Endothelial cell of umbilical vein (primary cell): Measurements from ENCODE around the gene SOAT1. TPM values are rescaled to one million over a fixed set of nuclear protein-coding genes. Genes with fewer than 3 reads are reported as not detected.

ENCODE experiments used
- BruUV-seq: library from RNA; stranded (reverse); fragments of 400-500 nt; replicated peaks from 2 replicates; lab custom pipeline; 2021; lab: Mats Ljungman, UMichigan
- CTCF ChIA-PET: fragments of 300-600, 350-600 bp; sonication (Branson Sonifier 250); formaldehyde crosslinking; loops from one replicate; lab custom pipeline; 2021; ENCODE audit warnings: antibody characterized with exemption, inconsistent platforms; lab: Charles Lee
- POLR2A ChIA-PET: fragments of 300-600, 350-600 bp; sonication (Branson Sonifier 250); formaldehyde crosslinking; loops from one replicate; lab custom pipeline; 2021; ENCODE audit warnings: antibody characterized with exemption, inconsistent platforms; lab: Charles Lee
- DNase-seq: peaks from one replicate; pipeline ENCODE4 v3.0.0-alpha.2; 2011; ENCODE audit warnings: low read depth, low spot score
- FAIRE-seq: peaks from 2 replicates; lab custom pipeline; 2011; peaks lifted over from hg19 to GRCh38; lab: Jason Lieb, UNC
- H2AFZ ChIP-seq: 2 replicates; pipeline ENCODE4 v1.6.0; 2012; ENCODE audit warnings: low read depth, low read length, control low read depth, inconsistent platforms
- H3K27ac ChIP-seq: 2 replicates; pipeline ENCODE4 v1.5.1; 2011; ENCODE audit warnings: low read depth, mild to moderate bottlenecking, control low read depth, low read length, moderate library complexity; ENCODE audit not compliant: insufficient read depth
- H3K27me3 ChIP-seq, 2 experiments: 2 replicates each; pipeline versions ENCODE4 v1.6.0 to v1.6.1; 2011; ENCODE audit warnings: low read length in 2 of 2, mixed read lengths in 1 of 2; ENCODE audit not compliant: control insufficient read depth in 2 of 2, insufficient read depth in 2 of 2
- H3K36me3 ChIP-seq, 2 experiments: 2 replicates in 1 of 2; 3 replicates in 1 of 2; pipeline ENCODE4 v1.5.1; 2011; ENCODE audit warnings: low read length in 2 of 2, mild to moderate bottlenecking in 1 of 2, moderate library complexity in 1 of 2; ENCODE audit not compliant: control insufficient read depth in 2 of 2, insufficient read depth in 2 of 2; ENCODE audit errors: extremely low read depth in 1 of 2
- H3K4me1 ChIP-seq: 3 replicates; pipeline ENCODE4 v1.5.1; 2011; ENCODE audit warnings: mild to moderate bottlenecking, low read length; ENCODE audit not compliant: control insufficient read depth, insufficient read depth; ENCODE audit errors: extremely low read depth
- H3K4me2 ChIP-seq: 2 replicates; pipeline ENCODE4 v1.6.1; 2011; ENCODE audit warnings: low read length, control low read depth, mixed read lengths; ENCODE audit not compliant: insufficient read depth
- H3K4me3 ChIP-seq, 3 experiments: fragments of 200-600 bp in 1 of 3; sonication (generic), shearing (Covaris generic) in 1 of 3; replicated peaks in 1 of 3; 2 replicates each; pipeline ENCODE4 v1.5.1; 2011 to 2016; ENCODE audit warnings: control low read depth in 3 of 3, low read length in 3 of 3, mild to moderate bottlenecking in 2 of 3, inconsistent platforms in 1 of 3, low read depth in 1 of 3, moderate library complexity in 1 of 3; ENCODE audit not compliant: insufficient read depth in 1 of 3
- H3K79me2 ChIP-seq: 2 replicates; pipeline ENCODE4 v1.6.0; 2012; ENCODE audit warnings: low read length, inconsistent platforms; ENCODE audit not compliant: control insufficient read depth, insufficient read depth
- H3K9ac ChIP-seq: replicated peaks from 2 replicates; pipeline ENCODE3; 2011; ENCODE audit warnings: low read length, control low read depth; ENCODE audit not compliant: insufficient read depth; ENCODE audit errors: extremely low read depth
- H3K9me1 ChIP-seq: replicated peaks from 3 replicates; pipeline ENCODE4 v1.6.0; 2011; ENCODE audit warnings: mild to moderate bottlenecking, low read length; ENCODE audit not compliant: control insufficient read depth, insufficient read depth; ENCODE audit errors: extremely low read depth
- H3K9me3 ChIP-seq: replicated peaks from 2 replicates; pipeline ENCODE4 v1.5.1; 2012; ENCODE audit warnings: low read length, inconsistent platforms; ENCODE audit not compliant: control insufficient read depth, insufficient read depth
- H4K20me1 ChIP-seq: replicated peaks from 2 replicates; pipeline ENCODE3; 2011; ENCODE audit warnings: mild to moderate bottlenecking, low read length; ENCODE audit not compliant: control insufficient read depth, insufficient read depth; ENCODE audit errors: extremely low read depth
- CTCF ChIP-seq, 2 donors: IDR thresholded peaks; 1 replicate in 1 of 2; 2 replicates in 1 of 2; pipeline ENCODE4 v1.5.1; 2011; ENCODE audit warnings: low read length in 2 of 2, mild to moderate bottlenecking in 2 of 2, moderate library complexity in 2 of 2, control low read depth in 1 of 2, inconsistent platforms in 1 of 2, low read depth in 1 of 2; ENCODE audit not compliant: insufficient read depth in 1 of 2; ENCODE audit errors: extremely low read depth in 1 of 2
- EZH2 ChIP-seq: IDR thresholded peaks from 2 replicates; pipeline ENCODE4 v1.6.1; 2012; ENCODE audit warnings: borderline replicate concordance, low read depth, mild to moderate bottlenecking, moderate library complexity, low read length, inconsistent platforms; ENCODE audit not compliant: severe bottlenecking
- FOS ChIP-seq: IDR thresholded peaks from 2 replicates; pipeline ENCODE4 v1.6.1; 2011; ENCODE audit warnings: mild to moderate bottlenecking, low read length, moderate library complexity, borderline replicate concordance; ENCODE audit not compliant: insufficient read depth
- GATA2 ChIP-seq: IDR thresholded peaks from 2 replicates; pipeline ENCODE4 v1.7.0; 2011; ENCODE audit warnings: low read depth, mild to moderate bottlenecking, moderate library complexity, mixed read lengths, low read length; ENCODE audit not compliant: insufficient read length, insufficient read depth
- JUN ChIP-seq: IDR thresholded peaks from 2 replicates; pipeline ENCODE4 v1.6.1; 2011; ENCODE audit warnings: borderline replicate concordance, low read depth; ENCODE audit not compliant: insufficient read length, insufficient read depth
- MAX ChIP-seq: IDR thresholded peaks from 2 replicates; pipeline ENCODE4 v1.6.1; 2011; ENCODE audit not compliant: insufficient read depth, insufficient read length
- MYC ChIP-seq: IDR thresholded peaks from one replicate; pipeline ENCODE4 v1.6.1; 2011; ENCODE audit warnings: mild to moderate bottlenecking, low read depth, low read length
- POLR2A ChIP-seq: IDR thresholded peaks from 2 replicates; pipeline ENCODE4 v1.6.1; 2012; ENCODE audit warnings: low read depth, mild to moderate bottlenecking, control low read depth, low read length
- POLR2AphosphoS5 ChIP-seq: IDR thresholded peaks from 2 replicates; pipeline ENCODE4 v1.6.1; 2012; ENCODE audit warnings: low read depth, mild to moderate bottlenecking, control low read depth, low read length, moderate library complexity; ENCODE audit not compliant: insufficient read depth
- dilution Hi-C: fragments of 300-500 bp; cut with MboI; formaldehyde crosslinking; loops from one replicate; pipeline ENCODE4 v1.15.0; 2019; ENCODE audit warnings: low sequenced_read_pairs; ENCODE audit not compliant: extremely low pct_ligation_motif_present
- intact Hi-C: fragments of 100-400 bp; cut with micrococcal nuclease; formaldehyde crosslinking; loops from one replicate; pipeline ENCODE4 v1.10.0; 2022
- polyA plus RNA-seq, 4 experiments: library from polyadenylated mRNA; depleted of rRNA in 3 of 4; stranded (reverse) in 3 of 4; unstranded in 1 of 4; fragments of >200 nt; gene quantifications; 2 replicates each; pipeline versions ENCODE4 v1.2.1 to v1.2.3, GENCODE V29; 2011 to 2012; ENCODE audit warnings: missing spikeins in 1 of 4
- total RNA-seq: library from RNA; stranded (reverse); gene quantifications from 2 replicates; pipeline ENCODE4 v1.2.3, GENCODE V29; 2021

The SOAT1 gene
- total and polyA plus RNA-seq, 2 donors (not counting 3 experiments of a cell fraction or from before 2014, with no cell fraction given) = 14.0 to 38.2 TPM

- no peak for TF ChIP-seq POLR2AphosphoS5
- H3K4me3 ChIP-seq = no peak overlapping the region
- H3K4me2 ChIP-seq = no peak overlapping the region
- intact Hi-C loops = loop anchor here (10.0 kb wide), 1 partner anchor 351 kb away; no protein-coding TSS in a partner anchor
- POLR2A ChIA-PET = no interaction called here
- H3K27me3 ChIP-seq = no peaks in the 10 kb centered on the region
- BruUV-seq = no TSS peak
- dilution Hi-C loops = no loop called here
- no peaks in the 10 kb centered on the region for H3K9me1 ChIP-seq
- H3K36me3 ChIP-seq = no peaks in the 10 kb centered on the region
- no peaks in the 10 kb centered on the region for H4K20me1 ChIP-seq
- CTCF ChIA-PET = interaction anchor here (2.1 to 2.8 kb wide), 3 partner anchors 116 to 347 kb away, joined by 17 to 42 read pairs (median 24); no protein-coding TSS in a partner anchor
- H3K9ac ChIP-seq = no peak overlapping the region
- H3K9me3 ChIP-seq = no peaks in the 10 kb centered on the region
- no peaks in the 10 kb centered on the region for H3K79me2 ChIP-seq
- H3K4me1 ChIP-seq = peaks cover 8% of the 10 kb centered on the region
- DNase-seq = no peak
- H3K27ac ChIP-seq = no peak overlapping the region
- no peak for FAIRE-seq
- H2AFZ ChIP-seq = no peak overlapping the region
Observed at GRCh38 chr1:179253286-179253972, 40.2 kb upstream of the SOAT1 start.

DNA sequence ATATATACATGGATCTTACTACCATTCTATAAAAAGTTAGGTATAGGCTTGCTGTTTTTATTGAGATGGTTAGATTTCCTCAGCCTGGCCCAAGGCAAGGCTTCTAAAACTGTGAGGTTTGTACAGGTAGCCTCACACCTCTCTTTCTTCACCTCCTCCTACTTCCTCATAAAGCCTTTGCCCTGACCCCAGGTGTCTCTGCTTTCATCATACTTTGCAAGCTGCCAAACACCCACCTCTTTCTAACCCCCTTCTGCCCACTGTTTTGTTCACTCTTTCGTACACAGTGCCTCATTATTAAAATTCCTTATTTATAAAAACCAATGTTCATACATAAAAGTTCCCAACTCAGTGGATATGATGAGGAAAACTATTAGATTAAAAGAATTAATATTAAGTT, 31.4 kb upstream of the SOAT1 start:
- Histone ChIP-seq H3K27ac (no peak overlapping the region), H3K9me3 (no peaks in the 10 kb centered on the region), H3K4me3 (no peak overlapping the region), H3K4me2 (no peak overlapping the region), H4K20me1 (no peaks in the 10 kb centered on the region), H2AFZ (no peak overlapping the region), H3K79me2 (no peaks in the 10 kb centered on the region), H3K9ac (no peak overlapping the region), H3K27me3 (no peaks in the 10 kb centered on the region), H3K9me1 (no peaks in the 10 kb centered on the region), H3K4me1 (no peaks in the 10 kb centered on the region), H3K36me3 (no peaks in the 10 kb centered on the region)
- FAIRE-seq (no peak), DNase-seq (no peak)
- TF ChIP-seq EZH2 (no peak), GATA2 (no peak), MYC (no peak), FOS (no peak), POLR2AphosphoS5 (no peak), POLR2A (no peak), CTCF (IDR thresholded peaks at IDR 0.05; ENCODE audit: extremely low read depth in 1 of 2, insufficient read depth in 1 of 2, low read depth in 1 of 2, low read length in 2 of 2) (no peak), MAX (no peak), JUN (no peak)
- dilution Hi-C loops (no loop called here), intact Hi-C loops (no loop called here)
- CTCF ChIA-PET = no interaction called here
- POLR2A ChIA-PET = no interaction called here
- no TSS peak for BruUV-seq
